ENCODE measurements around the gene SHE.

SHE gene

GRCh38 chr1:154476791-154477190 is 25.4 kb downstream of the SHE start:
- DNase-seq: no peak

GRCh38 chr1:154474802-154475201 is 27.4 kb downstream of the SHE start:
- DNase-seq: no peak

- DNase-seq: no peak
Observed at GRCh38 chr1:154471304-154471703, 30.9 kb downstream of the SHE start.

GRCh38 chr1:154469844-154470560 is 32.2 kb downstream of the SHE start:
- DNase-seq: no peak

GRCh38 chr1:154468535-154469250 is 33.5 kb downstream of the SHE start:
- peak; percentile 43 for DNase-seq

GRCh38 chr1:154467434-154468102 is 34.6 kb downstream of the SHE start:
- no peak for DNase-seq

GRCh38 chr1:154466921-154467417 is 35.2 kb downstream of the SHE start:
- no peak for DNase-seq

GRCh38 chr1:154466206-154466605 is 36.0 kb downstream of the SHE start:
- no peak for DNase-seq

- no peak for DNase-seq
Observed at GRCh38 chr1:154465621-154466195, 36.5 kb downstream of the SHE start.

- DNase-seq: no peak
Observed at GRCh38 chr1:154463512-154463990, 38.7 kb downstream of the SHE start.

- no peak for DNase-seq
Observed at GRCh38 chr1:154460695-154461260, 41.4 kb downstream of the SHE start.

GRCh38 chr1:154459080-154459479 is 43.1 kb downstream of the SHE start:
- DNase-seq: no peak

GRCh38 chr1:154456631-154457030 is 45.6 kb downstream of the SHE start:
- no peak for DNase-seq

- peak; percentile 43 for DNase-seq
Observed at GRCh38 chr1:154454386-154455120, 47.7 kb downstream of the SHE start.

- no peak for DNase-seq
Observed at GRCh38 chr1:154453574-154454352, 48.4 kb downstream of the SHE start.

GRCh38 chr1:154453161-154453560 is 49.1 kb downstream of the SHE start:
- DNase-seq: no peak

- no peak for DNase-seq
Observed at GRCh38 chr1:154448331-154448811, 53.8 kb downstream of the SHE start.

GRCh38 chr1:154446789-154447188 is 55.4 kb downstream of the SHE start:
- no peak for DNase-seq

GRCh38 chr1:154446292-154446691 is 55.9 kb downstream of the SHE start:
- no peak for DNase-seq

GRCh38 chr1:154445040-154445472 is 57.2 kb downstream of the SHE start:
- DNase-seq: no peak

Measured in NCI-H2171 treated with DMSO at 0.1 percent for 48 hours (cell line).